IPS-15b (cell line): ENCODE measurements around the gene PITPNM1.

Experiments
- H3K27me3 ChIP-seq: one replicate; pipeline ENCODE4 v1.6.1; 2013; ENCODE audit warnings: low read length; ENCODE audit not compliant: control insufficient read depth, insufficient read depth
- H3K36me3 ChIP-seq: one replicate; pipeline ENCODE4 v1.6.1; 2013; ENCODE audit warnings: low read length; ENCODE audit not compliant: control insufficient read depth, insufficient read depth
- H3K4me1 ChIP-seq: one replicate; pipeline ENCODE4 v1.6.1; 2013; ENCODE audit warnings: mild to moderate bottlenecking, low read length; ENCODE audit not compliant: control insufficient read depth, insufficient read depth
- H3K4me3 ChIP-seq: one replicate; pipeline ENCODE4 v1.5.1; 2013; ENCODE audit warnings: low read depth, low read length
- H3K9ac ChIP-seq: one replicate; pipeline ENCODE4 v1.6.1; 2013; ENCODE audit warnings: low read depth, mild to moderate bottlenecking, low read length
- H3K9me3 ChIP-seq: one replicate; pipeline ENCODE4 v1.6.1; 2013; ENCODE audit warnings: mild to moderate bottlenecking, low read length; ENCODE audit not compliant: control insufficient read depth, insufficient read depth

The PITPNM1 gene

DNA sequence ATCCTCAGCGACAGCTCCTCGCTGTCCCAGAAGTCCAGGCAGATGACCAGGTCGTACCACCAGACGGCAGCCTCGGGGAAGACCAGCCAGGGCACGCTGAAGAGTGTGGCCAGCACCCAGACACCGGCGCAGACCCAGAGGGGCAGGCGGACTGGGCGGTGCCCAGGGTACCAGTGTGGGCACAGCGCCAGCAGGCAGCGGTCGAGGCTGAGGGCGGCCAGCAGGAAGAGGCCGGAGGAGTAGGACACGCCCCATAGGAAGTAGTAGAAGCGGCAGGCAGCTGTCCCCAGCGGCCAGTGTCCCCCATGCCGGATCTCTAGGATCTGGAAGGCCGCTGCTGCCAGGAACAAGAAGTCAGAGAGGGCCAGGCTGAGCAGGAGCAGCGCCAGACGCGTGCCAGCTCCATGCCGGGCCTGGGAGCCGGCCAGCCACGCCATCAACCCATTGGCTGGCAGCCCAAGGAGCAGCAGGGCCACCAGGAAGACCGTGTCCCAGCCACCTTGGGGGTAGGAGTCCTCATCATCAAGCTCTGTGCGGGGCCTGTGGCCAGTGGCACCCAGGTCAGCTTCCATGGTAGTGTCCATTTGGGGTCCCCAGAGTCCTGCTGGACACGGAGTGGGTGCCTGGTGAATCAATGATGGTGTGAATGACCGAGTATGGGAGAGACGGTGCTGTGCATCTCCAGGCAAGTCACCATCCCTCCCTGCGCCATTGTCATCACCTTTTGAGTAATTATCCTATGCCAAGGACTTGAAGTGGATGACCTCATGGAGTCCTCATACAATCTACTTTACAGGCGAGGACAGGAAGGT is 52.8 kb downstream of the PITPNM1 start, which contains the start of gene GPR152:
GPR152 (minus strand) TSS at position 589 of the 812 bp plus-strand sequence; CDS start at position 584, 5 bp downstream.
- Histone ChIP-seq H3K36me3 (no peaks in the 10 kb centered on the region), H3K27me3 (no peaks in the 10 kb centered on the region), H3K9ac (no peak within 1 kb of the TSS), H3K4me1 (no peaks in the 10 kb centered on the region), H3K4me3 (no peak within 1 kb of the TSS), H3K9me3 (no peaks in the 10 kb centered on the region)

DNA sequence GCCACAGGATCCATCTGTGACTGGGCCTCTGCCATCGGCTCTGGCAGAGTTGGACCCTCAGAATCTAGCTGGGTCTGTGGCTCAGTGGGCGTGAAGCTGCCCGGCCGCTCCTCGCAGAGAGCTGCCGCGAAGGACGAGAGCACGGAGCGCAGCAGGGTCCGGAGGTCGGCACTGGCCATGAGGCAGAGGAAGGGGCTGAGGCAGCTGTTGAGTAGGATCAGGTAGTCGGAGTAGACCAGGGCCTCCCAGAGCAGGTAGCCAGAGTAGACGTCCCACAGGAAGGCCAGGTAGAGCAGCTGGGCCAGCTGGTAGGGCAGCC is 53.5 kb downstream of the PITPNM1 start:
- H3K4me3 ChIP-seq: no peak overlapping the region
- no peaks in the 10 kb centered on the region for H3K9me3 ChIP-seq
- H3K36me3 ChIP-seq: no peaks in the 10 kb centered on the region
- H3K9ac ChIP-seq: no peak overlapping the region
- H3K27me3 ChIP-seq: no peaks in the 10 kb centered on the region
- H3K4me1 ChIP-seq: no peaks in the 10 kb centered on the region

DNA sequence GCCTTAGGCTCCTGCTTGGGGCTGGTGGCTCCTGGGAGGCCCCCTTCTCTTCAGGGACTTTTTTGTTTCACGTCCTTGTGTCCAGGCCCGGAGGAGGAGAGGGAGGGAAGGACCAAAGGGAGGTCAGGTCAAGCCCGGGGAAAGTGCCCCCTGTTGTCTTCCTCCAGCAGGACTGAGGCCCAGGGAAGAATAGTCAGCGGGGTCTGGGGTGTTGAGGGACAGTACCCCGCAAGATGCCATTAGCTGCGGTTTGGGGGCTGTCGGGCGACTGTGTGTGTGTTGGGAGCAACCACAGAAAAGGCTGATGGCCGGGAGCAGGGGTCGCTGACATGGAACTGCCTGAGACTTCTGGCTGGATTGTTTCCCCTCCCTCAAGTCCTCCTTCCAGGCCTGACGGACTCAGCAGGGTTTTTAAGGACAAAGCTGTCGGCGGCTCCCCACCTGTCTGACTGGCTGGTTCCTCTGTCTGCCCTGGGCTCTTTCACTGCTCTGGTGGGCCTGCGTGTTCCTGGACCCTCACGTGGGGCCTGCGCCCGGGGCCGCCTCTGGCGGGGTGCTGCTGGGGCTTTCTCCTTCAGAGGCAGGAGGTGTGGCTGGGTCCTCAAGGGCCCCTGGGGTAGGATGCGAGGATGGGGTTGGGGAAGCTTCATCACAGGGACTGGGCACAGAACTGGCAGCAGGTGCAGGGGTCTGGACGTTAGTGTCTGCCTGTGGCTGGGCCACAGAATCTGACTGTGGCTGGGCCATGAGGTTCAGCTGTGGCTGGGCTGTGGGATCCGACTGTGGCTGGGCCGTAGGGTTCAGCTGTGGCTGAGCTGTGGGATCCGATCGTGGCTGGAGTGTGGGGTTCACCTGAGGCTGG is 54.1 kb downstream of the PITPNM1 start:
- Histone ChIP-seq H3K9ac (no peak overlapping the region), H3K4me3 (no peak overlapping the region), H3K27me3 (no peaks in the 10 kb centered on the region), H3K4me1 (no peaks in the 10 kb centered on the region), H3K9me3 (no peaks in the 10 kb centered on the region), H3K36me3 (no peaks in the 10 kb centered on the region)

DNA sequence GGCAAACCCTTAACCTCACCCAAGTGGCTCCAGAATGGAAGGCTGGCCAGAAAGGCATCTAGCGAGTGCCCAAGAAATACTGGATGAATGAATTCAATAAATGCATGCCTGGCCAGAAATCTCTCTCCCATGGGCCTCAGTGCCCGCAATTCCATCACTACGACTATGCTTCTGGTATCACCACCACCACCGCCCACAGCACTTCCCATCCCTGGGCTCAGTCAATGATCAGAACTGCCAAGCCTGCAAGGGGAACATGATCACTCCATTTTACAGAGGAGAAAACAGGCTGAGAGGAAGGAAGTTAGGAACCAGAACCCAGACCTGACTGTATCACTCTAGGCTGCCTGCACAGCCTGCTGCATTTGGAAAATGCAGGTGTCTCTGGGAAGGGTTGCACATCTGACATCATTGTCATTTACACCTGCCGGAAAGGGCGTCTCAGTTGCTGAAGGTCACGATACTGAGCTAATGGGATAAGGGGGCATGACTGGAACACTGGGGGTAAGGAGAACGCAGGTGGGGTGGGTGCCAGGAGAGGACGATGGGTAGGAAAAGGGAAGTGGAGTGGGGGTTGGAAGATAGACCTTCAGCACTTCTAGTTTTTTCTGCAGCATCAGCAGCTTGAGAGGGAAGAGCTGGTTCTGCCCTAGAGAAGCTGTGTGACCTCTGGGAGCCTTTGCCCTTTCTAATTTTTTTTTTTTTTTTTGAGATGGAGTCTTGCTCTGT is 55.9 kb downstream of the PITPNM1 start:
- Histone ChIP-seq H3K36me3 (no peaks in the 10 kb centered on the region), H3K4me3 (no peak overlapping the region), H3K27me3 (no peaks in the 10 kb centered on the region), H3K9me3 (no peaks in the 10 kb centered on the region), H3K4me1 (no peaks in the 10 kb centered on the region), H3K9ac (no peak overlapping the region)

DNA sequence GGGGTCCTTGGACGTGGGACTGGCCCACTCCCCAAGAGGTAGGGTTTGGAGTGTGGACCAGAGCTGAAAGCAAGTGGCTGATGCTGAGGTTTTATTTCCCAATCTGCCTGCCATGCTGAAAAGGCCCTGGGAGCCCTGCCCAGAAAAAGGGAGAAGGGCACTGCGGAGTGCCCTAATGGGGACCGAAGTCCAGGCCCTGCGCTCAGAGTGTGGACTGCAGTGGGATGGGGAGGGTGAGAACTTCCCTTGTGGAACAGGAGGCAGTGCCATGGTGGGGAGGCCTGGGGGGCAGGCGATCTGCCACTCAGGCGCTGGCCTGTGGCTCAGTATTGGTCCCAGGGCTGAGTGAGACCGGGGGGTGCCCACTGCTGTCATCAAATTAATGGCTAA is 56.9 kb downstream of the PITPNM1 start:
- Histone ChIP-seq H3K4me1 (no peaks in the 10 kb centered on the region), H3K4me3 (no peak overlapping the region), H3K9me3 (no peaks in the 10 kb centered on the region), H3K9ac (no peak overlapping the region), H3K36me3 (no peaks in the 10 kb centered on the region), H3K27me3 (no peaks in the 10 kb centered on the region)

DNA sequence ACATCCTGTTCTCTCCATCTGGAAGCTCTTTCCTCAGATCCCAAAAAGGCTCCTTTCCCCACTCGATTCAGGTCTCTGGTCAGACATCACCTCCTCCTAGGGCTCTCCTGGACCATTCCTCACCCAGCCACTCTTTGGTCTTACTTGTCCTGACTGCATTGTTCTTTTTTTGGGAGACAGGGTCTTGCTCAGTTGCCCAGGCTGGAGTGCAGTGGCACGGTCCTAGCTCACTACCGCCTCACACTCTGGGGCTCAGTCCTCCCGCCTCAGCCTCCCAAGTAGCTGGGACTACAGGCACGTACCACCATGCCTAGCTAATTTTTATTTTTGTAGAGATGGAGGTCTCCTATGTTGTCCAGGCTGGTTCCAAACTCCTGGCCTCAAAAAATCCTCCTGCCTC is 59.6 kb downstream of the PITPNM1 start:
- H3K36me3 ChIP-seq: peaks cover 5% of the 10 kb centered on the region
- H3K27me3 ChIP-seq: no peaks in the 10 kb centered on the region
- no peaks in the 10 kb centered on the region for H3K9me3 ChIP-seq
- H3K4me1 ChIP-seq: no peaks in the 10 kb centered on the region
- no peak overlapping the region for H3K4me3 ChIP-seq
- no peak overlapping the region for H3K9ac ChIP-seq

DNA sequence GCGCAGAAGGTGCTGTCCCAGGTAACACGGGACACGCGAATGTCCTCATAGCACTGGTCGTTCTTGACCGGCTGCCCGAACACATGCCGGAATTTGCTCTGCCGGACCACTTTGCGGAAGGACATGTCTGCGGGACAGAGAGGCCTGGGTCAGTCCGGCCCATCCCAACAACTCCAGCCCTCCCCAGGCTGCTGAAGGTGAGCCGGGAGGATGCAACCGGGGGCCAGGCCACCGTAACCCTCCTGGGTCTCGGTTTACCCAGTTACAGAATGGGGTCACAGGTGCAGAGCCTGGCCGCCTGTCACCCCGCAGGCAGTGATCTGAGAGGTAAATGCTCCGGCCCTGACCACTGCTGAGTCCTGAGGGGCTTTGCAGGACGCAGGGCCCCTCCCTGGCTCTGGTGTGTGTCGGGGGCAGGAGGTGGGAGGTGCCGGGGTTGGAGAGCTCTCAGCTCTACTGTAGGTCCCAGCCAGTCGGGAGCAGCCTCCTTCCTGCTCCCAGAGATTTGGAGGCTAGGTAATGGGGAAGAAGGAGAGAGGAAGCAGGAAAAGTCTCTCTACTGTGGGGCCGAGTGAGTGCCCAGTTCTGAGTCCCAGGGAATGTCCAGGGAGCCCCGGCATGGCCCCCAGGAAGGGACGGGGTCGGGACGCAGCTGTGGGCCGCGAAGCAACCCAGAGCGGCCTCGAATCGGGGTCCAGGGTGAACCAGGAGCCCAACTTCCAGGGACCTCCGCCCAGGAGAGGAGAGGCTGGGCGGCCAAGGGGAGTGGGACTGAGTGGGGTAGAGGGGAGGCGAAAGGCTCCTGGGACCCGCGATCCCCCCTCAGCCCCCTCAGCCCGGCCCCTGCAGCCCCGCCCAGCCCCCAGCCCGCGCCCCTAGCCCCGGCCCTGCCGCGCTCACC is 62.4 kb downstream of the PITPNM1 start:
- Histone ChIP-seq H3K9ac (peak overlapping the region; percentile 81), H3K4me3 (peak overlapping the region; percentile 75), H3K36me3 (peaks cover 28% of the 10 kb centered on the region), H3K27me3 (no peaks in the 10 kb centered on the region), H3K9me3 (no peaks in the 10 kb centered on the region), H3K4me1 (no peaks in the 10 kb centered on the region)
